Cardiac muscle cell (in vitro differentiated cells and primary cell): ENCODE results near the gene TBX5. TPM values are rescaled to one million over a fixed set of nuclear protein-coding genes. Genes with fewer than 3 reads are reported as not detected.

Source experiments
- DNase-seq, 2 donors: peaks; one replicate each; pipeline versions ENCODE4 v3.0.0 to v3.0.0-alpha.2; 2010 to 2017; ENCODE audit warnings: low read depth in 1 of 2, low spot score in 1 of 2
- H3K27ac ChIP-seq: fragments of 200-600 bp; sonication (generic); 2 replicates; pipeline ENCODE4 v1.5.1; 2016
- H3K27me3 ChIP-seq: fragments of 200-600 bp; sonication (generic); 2 replicates; pipeline ENCODE4 v1.6.0; 2016; ENCODE audit warnings: control low read depth
- H3K36me3 ChIP-seq: fragments of 200-600 bp; sonication (generic); 2 replicates; pipeline ENCODE4 v1.5.1; 2016; ENCODE audit warnings: control low read depth
- H3K4me1 ChIP-seq: fragments of 200-600 bp; sonication (generic); 2 replicates; pipeline ENCODE4 v1.8.1; 2017; ENCODE audit warnings: low read depth, mild to moderate bottlenecking, mixed run types
- H3K4me3 ChIP-seq: fragments of 200-600 bp; sonication (generic); 2 replicates; pipeline ENCODE4 v1.5.1; 2016; ENCODE audit warnings: mild to moderate bottlenecking
- H3K9me3 ChIP-seq: fragments of 200-600 bp; sonication (generic); 2 replicates; pipeline ENCODE4 v1.5.1; 2017; ENCODE audit warnings: low read depth, mild to moderate bottlenecking, control low read depth
- CTCF ChIP-seq: IDR thresholded peaks from 2 replicates; pipeline ENCODE4 v1.5.1; 2012; ENCODE audit warnings: low read depth, mild to moderate bottlenecking, low read length
- polyA plus RNA-seq: library from polyadenylated mRNA; unstranded; fragments of >200 nt; fragmentation: Nextera tagmentation; extraction: Ambion mirVana; gene quantifications from 2 replicates; pipeline ENCODE4 v1.2.1, GENCODE V29; 2016
- total RNA-seq: library from RNA; depleted of rRNA; stranded (reverse); fragments of >200 nt; gene quantifications from 2 replicates; pipeline ENCODE4 v1.2.3, GENCODE V29; 2016

Gene TBX5
- total and polyA plus RNA-seq, 2 experiments from 2014 or later, result 83.3 to 109 TPM

- no peak for DNase-seq
- H3K27ac ChIP-seq, result no peak overlapping the region
- H3K9me3 ChIP-seq, result no peaks in the 10 kb centered on the region
- no peak overlapping the region for H3K4me3 ChIP-seq
- TF ChIP-seq CTCF, result no peak
- peaks cover 48% of the 10 kb centered on the region for H3K27me3 ChIP-seq
- H3K4me1 ChIP-seq, result peaks cover 48% of the 10 kb centered on the region
- peaks cover 62% of the 10 kb centered on the region for H3K36me3 ChIP-seq
These were observed 10.7 kb downstream of the TBX5 start for GRCh38 chr12:114395233-114395632.

GRCh38 chr12:114393569-114393968, 12.4 kb downstream of the TBX5 start:
- Histone ChIP-seq H3K9me3 (no peaks in the 10 kb centered on the region), H3K4me3 (no peak overlapping the region), H3K4me1 (peaks cover 37% of the 10 kb centered on the region), H3K27me3 (peaks cover 43% of the 10 kb centered on the region), H3K36me3 (peaks cover 58% of the 10 kb centered on the region), H3K27ac (peak overlapping the region; percentile 64)
- TF ChIP-seq CTCF, result no peak
- no peak for DNase-seq

- Histone ChIP-seq H3K9me3 (no peaks in the 10 kb centered on the region), H3K4me3 (no peak overlapping the region), H3K4me1 (peaks cover 36% of the 10 kb centered on the region), H3K36me3 (peaks cover 55% of the 10 kb centered on the region), H3K27ac (peak overlapping the region; percentile 64), H3K27me3 (peaks cover 36% of the 10 kb centered on the region)
- DNase-seq, result no peak
- no peak for TF ChIP-seq CTCF
These were observed 13.0 kb downstream of the TBX5 start for GRCh38 chr12:114392909-114393308.

GRCh38 chr12:114391088-114391487, 14.9 kb downstream of the TBX5 start:
- peaks cover 19% of the 10 kb centered on the region for H3K27me3 ChIP-seq
- H3K27ac ChIP-seq, result peak overlapping the region; percentile 22
- no peak overlapping the region for H3K4me3 ChIP-seq
- TF ChIP-seq CTCF, result no peak
- peaks cover 54% of the 10 kb centered on the region for H3K36me3 ChIP-seq
- DNase-seq, result no peak
- no peaks in the 10 kb centered on the region for H3K9me3 ChIP-seq
- peaks cover 20% of the 10 kb centered on the region for H3K4me1 ChIP-seq

GRCh38 chr12:114384739-114385138, 21.2 kb downstream of the TBX5 start:
- H3K36me3 ChIP-seq, result peaks cover 43% of the 10 kb centered on the region
- peak overlapping the region; percentile 50 for H3K27ac ChIP-seq
- DNase-seq, result peak in 1 of 2 donors; percentile 85
- TF ChIP-seq CTCF, result no peak
- peaks cover 25% of the 10 kb centered on the region for H3K4me1 ChIP-seq
- H3K9me3 ChIP-seq, result no peaks in the 10 kb centered on the region
- no peak overlapping the region for H3K4me3 ChIP-seq
- no peaks in the 10 kb centered on the region for H3K27me3 ChIP-seq

- peaks cover 28% of the 10 kb centered on the region for H3K4me1 ChIP-seq
- no peaks in the 10 kb centered on the region for H3K9me3 ChIP-seq
- peaks cover 50% of the 10 kb centered on the region for H3K36me3 ChIP-seq
- peak in 1 of 2 donors; percentile 80 for DNase-seq
- H3K27me3 ChIP-seq, result no peaks in the 10 kb centered on the region
- H3K4me3 ChIP-seq, result no peak overlapping the region
- TF ChIP-seq CTCF, result no peak
- peak overlapping the region; percentile 74 for H3K27ac ChIP-seq
These were observed 24.8 kb downstream of the TBX5 start for GRCh38 chr12:114381177-114381576.
